Measurements from ENCODE around the gene SLC16A11. TPM values are rescaled to one million over a fixed set of nuclear protein-coding genes. Genes with fewer than 3 reads are reported as not detected.

SLC16A11 gene
- polyA plus RNA-seq, 1 donor (not counting 4 experiments of a cell fraction or from before 2014, with no cell fraction given), result not detected

GRCh38 chr17:7046127-7046724, 2.3 kb upstream of the SLC16A11 start:
- H3K27me3 ChIP-seq (ENCODE audit: control insufficient read depth, extremely low read depth, insufficient read depth, low read length), result peaks cover 21% of the 10 kb centered on the region
- no peaks in the 10 kb centered on the region for H3K9me1 ChIP-seq (ENCODE audit: control insufficient read depth, extremely low read depth, insufficient read depth, low read length)
- H3K27ac ChIP-seq (ENCODE audit: control insufficient read depth, insufficient read depth, low read length), result peak overlapping the region; percentile 86
- no peaks in the 10 kb centered on the region for H3K79me2 ChIP-seq (ENCODE audit: control insufficient read depth, insufficient read depth, low read length)
- H3K4me2 ChIP-seq (ENCODE audit: control insufficient read depth, extremely low read depth, insufficient read depth, low read depth, low read length), result peak overlapping the region; percentile 99
- DNase-seq (ENCODE audit: low read depth, low spot score), result no peak
- peaks cover 29% of the 10 kb centered on the region for H3K4me1 ChIP-seq (ENCODE audit: control insufficient read depth, extremely low read depth, insufficient read depth, low read length)
- FAIRE-seq, result peak; percentile 89
- H3K9me3 ChIP-seq (ENCODE audit: control insufficient read depth, low read depth, low read length), result no peaks in the 10 kb centered on the region
- H3K36me3 ChIP-seq (ENCODE audit: control insufficient read depth in 2 of 2, extremely low read depth in 1 of 2, insufficient read depth in 2 of 2, low read length in 2 of 2), result no peaks in the 10 kb centered on the region
- TF ChIP-seq CTCF (optimal IDR thresholded peaks at IDR 0.05 in 1 of 3, IDR thresholded peaks at IDR 0.05 in 1 of 3, conservative IDR thresholded peaks at IDR 0.05 in 1 of 3; ENCODE audit: extremely low read depth in 1 of 3, insufficient read depth in 2 of 3, low read length in 3 of 3) (no peak), EZH2 (IDR thresholded peaks at IDR 0.05; ENCODE audit: low read length) (no peak)
- dilution Hi-C loops (cut with MboI; ENCODE audit: extremely low pct_ligation_motif_present, low sequenced_read_pairs), result no loop called here
- peak overlapping the region; percentile 20 to 70 (median 48) for H3K4me3 ChIP-seq (ENCODE audit: control insufficient read depth in 2 of 3, extremely low read depth in 1 of 3, insufficient read depth in 2 of 3, low read depth in 1 of 3, low read length in 3 of 3)
- H2AFZ ChIP-seq (ENCODE audit: control insufficient read depth, low read length), result peak overlapping the region; percentile 83
- H4K20me1 ChIP-seq (ENCODE audit: control insufficient read depth, extremely low read depth, insufficient read depth, low read length), result no peaks in the 10 kb centered on the region
- peak overlapping the region; percentile 62 for H3K9ac ChIP-seq (ENCODE audit: control insufficient read depth, extremely low read depth, insufficient read depth, low read length)

- H3K9me3 ChIP-seq (ENCODE audit: control insufficient read depth, low read depth, low read length), result no peaks in the 10 kb centered on the region
- peak overlapping the region; percentile 99 for H3K4me2 ChIP-seq (ENCODE audit: control insufficient read depth, extremely low read depth, insufficient read depth, low read depth, low read length)
- H3K4me1 ChIP-seq (ENCODE audit: control insufficient read depth, extremely low read depth, insufficient read depth, low read length), result peaks cover 29% of the 10 kb centered on the region
- dilution Hi-C loops (cut with MboI; ENCODE audit: extremely low pct_ligation_motif_present, low sequenced_read_pairs), result no loop called here
- H3K9me1 ChIP-seq (ENCODE audit: control insufficient read depth, extremely low read depth, insufficient read depth, low read length), result no peaks in the 10 kb centered on the region
- H3K4me3 ChIP-seq (ENCODE audit: control insufficient read depth in 2 of 3, extremely low read depth in 1 of 3, insufficient read depth in 2 of 3, low read depth in 1 of 3, low read length in 3 of 3), result peak overlapping the region; percentile 20 to 70 (median 48)
- TF ChIP-seq EZH2 (IDR thresholded peaks at IDR 0.05; ENCODE audit: low read length) (no peak), CTCF (optimal IDR thresholded peaks at IDR 0.05 in 1 of 3, IDR thresholded peaks at IDR 0.05 in 1 of 3, conservative IDR thresholded peaks at IDR 0.05 in 1 of 3; ENCODE audit: extremely low read depth in 1 of 3, insufficient read depth in 2 of 3, low read length in 3 of 3) (peak in 2 of 3 experiments; percentile 46 to 69)
- no peaks in the 10 kb centered on the region for H4K20me1 ChIP-seq (ENCODE audit: control insufficient read depth, extremely low read depth, insufficient read depth, low read length)
- peak overlapping the region; percentile 62 for H3K9ac ChIP-seq (ENCODE audit: control insufficient read depth, extremely low read depth, insufficient read depth, low read length)
- peak overlapping the region; percentile 38 for H2AFZ ChIP-seq (ENCODE audit: control insufficient read depth, low read length)
- FAIRE-seq (no peak), DNase-seq (ENCODE audit: low read depth, low spot score) (no peak)
- H3K36me3 ChIP-seq (ENCODE audit: control insufficient read depth in 2 of 2, extremely low read depth in 1 of 2, insufficient read depth in 2 of 2, low read length in 2 of 2), result no peaks in the 10 kb centered on the region
- H3K79me2 ChIP-seq (ENCODE audit: control insufficient read depth, insufficient read depth, low read length), result no peaks in the 10 kb centered on the region
- peaks cover 21% of the 10 kb centered on the region for H3K27me3 ChIP-seq (ENCODE audit: control insufficient read depth, extremely low read depth, insufficient read depth, low read length)
- H3K27ac ChIP-seq (ENCODE audit: control insufficient read depth, insufficient read depth, low read length), result peak overlapping the region; percentile 86
Observed at GRCh38 chr17:7045492-7046126, 1.7 kb upstream of the SLC16A11 start.

All from keratinocyte (primary cell).